Neural crest cell (in vitro differentiated cells): ENCODE data around the gene XRN2. TPM values are rescaled to one million over a fixed set of nuclear protein-coding genes. Genes with fewer than 3 reads are reported as not detected.

Experiments
- DNase-seq: peaks from one replicate; pipeline ENCODE4 v3.0.0; 2021; ENCODE audit warnings: low read depth, mixed read lengths, low spot score
- H3K27ac Mint-ChIP-seq: one replicate; pipeline ENCODE4 v1.8.0; 2021; ENCODE audit warnings: mild to moderate bottlenecking, mixed read lengths; ENCODE audit not compliant: unreplicated experiment
- H3K27me3 Mint-ChIP-seq: 2 replicates; pipeline ENCODE4 v1.8.0; 2021; ENCODE audit warnings: low read depth, mild to moderate bottlenecking, mixed read lengths
- H3K36me3 Mint-ChIP-seq: 2 replicates; pipeline ENCODE4 v1.8.0; 2021; ENCODE audit warnings: low read depth, mild to moderate bottlenecking, mixed read lengths
- H3K4me1 Mint-ChIP-seq: 2 replicates; pipeline ENCODE4 v1.8.0; 2021; ENCODE audit warnings: mixed read lengths
- H3K4me3 Mint-ChIP-seq: one replicate; pipeline ENCODE4 v1.8.0; 2021; ENCODE audit warnings: mild to moderate bottlenecking, mixed read lengths
- H3K9me3 Mint-ChIP-seq: 2 replicates; pipeline ENCODE4 v1.8.0; 2021; ENCODE audit warnings: mixed read lengths
- CTCF ChIP-seq: fragments of 200-600 bp; sonication (generic); conservative IDR thresholded peaks from 2 replicates; pipeline ENCODE4 v1.5.0; 2021; ENCODE audit warnings: antibody characterized with exemption, mild to moderate bottlenecking
- total RNA-seq: library from RNA; stranded (reverse); gene quantifications from 2 replicates; pipeline ENCODE4 v1.2.1, GENCODE V29; 2021

Gene XRN2
- total RNA-seq, 1 donor from 2014 or later: 101 TPM

DNA sequence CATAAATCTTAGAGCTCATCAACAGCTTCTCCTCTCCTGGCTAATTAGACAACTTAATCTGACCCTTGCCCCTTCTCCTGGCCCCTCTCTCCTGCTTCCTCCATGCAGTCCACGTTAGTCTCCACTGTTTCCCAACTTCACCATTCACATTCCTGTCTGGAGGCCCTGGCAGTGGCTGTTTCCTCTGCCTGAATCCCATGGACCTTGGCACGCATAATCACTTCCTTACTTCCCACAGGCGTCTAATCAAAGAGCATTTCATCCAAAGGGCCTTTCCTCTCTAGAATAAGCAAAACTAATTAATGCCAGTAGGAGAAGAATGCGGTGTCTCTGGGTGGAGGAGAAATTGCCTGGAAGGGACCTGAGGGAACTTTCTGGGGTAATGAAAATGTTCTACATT lies 16.4 kb upstream of the XRN2 start:
- Mint-ChIP-seq H3K27ac (no peak overlapping the region), H3K36me3 (no peaks in the 10 kb centered on the region), H3K4me3 (no peak overlapping the region), H3K4me1 (no peaks in the 10 kb centered on the region), H3K27me3 (peaks cover 12% of the 10 kb centered on the region), H3K9me3 (peaks cover 3% of the 10 kb centered on the region)
- TF ChIP-seq CTCF: no peak
- DNase-seq: no peak

DNA sequence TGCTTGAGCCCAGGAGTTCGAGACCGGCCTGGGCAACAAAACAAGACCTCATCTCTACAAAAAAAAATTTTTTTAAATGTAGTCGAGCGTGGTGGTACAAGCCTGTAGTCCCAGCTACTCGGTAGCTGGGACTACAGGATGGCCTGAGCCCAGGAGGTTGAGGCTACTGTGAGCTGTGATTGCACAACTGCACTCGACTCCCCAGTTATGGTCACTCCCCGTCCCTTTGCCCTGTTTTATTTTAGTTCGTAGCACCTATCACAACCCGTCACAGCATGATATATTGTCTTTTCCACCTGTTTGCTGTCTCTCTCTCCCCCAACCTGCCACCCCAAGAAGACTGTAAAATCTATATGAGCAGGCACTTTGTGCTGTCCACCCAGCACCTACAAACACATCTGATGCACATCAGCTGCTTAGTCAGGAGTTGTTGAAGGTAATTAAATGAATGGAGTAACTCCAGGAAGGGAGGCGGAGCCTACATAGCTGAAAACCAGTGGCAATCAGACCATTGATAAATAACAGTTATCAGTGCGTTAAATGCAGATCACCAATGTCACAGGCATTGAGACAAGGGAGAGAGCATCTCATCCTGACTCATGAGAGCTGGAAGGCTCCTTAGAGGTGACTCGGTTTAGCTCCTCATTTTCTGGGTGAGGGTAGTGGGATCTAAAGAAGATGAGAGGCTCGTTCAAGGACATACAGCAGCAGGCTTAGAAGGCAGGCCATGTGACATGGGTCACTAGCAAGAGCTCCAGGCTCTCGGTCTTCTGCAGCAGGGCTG lies 14.4 kb upstream of the XRN2 start:
- Mint-ChIP-seq H3K4me3 (no peak overlapping the region), H3K9me3 (no peaks in the 10 kb centered on the region), H3K4me1 (no peaks in the 10 kb centered on the region), H3K27ac (no peak overlapping the region), H3K27me3 (peaks cover 13% of the 10 kb centered on the region), H3K36me3 (no peaks in the 10 kb centered on the region)
- DNase-seq: no peak
- TF ChIP-seq CTCF: no peak

GRCh38 chr20:21289651-21290050 lies 13.5 kb upstream of the XRN2 start:
- Mint-ChIP-seq H3K4me3 (no peak overlapping the region), H3K27me3 (peaks cover 15% of the 10 kb centered on the region), H3K36me3 (no peaks in the 10 kb centered on the region), H3K27ac (no peak overlapping the region), H3K4me1 (no peaks in the 10 kb centered on the region), H3K9me3 (no peaks in the 10 kb centered on the region)
- no peak for TF ChIP-seq CTCF
- DNase-seq: no peak

- no peaks in the 10 kb centered on the region for H3K36me3 Mint-ChIP-seq
- no peaks in the 10 kb centered on the region for H3K9me3 Mint-ChIP-seq
- DNase-seq: no peak
- no peak overlapping the region for H3K4me3 Mint-ChIP-seq
- TF ChIP-seq CTCF: no peak
- H3K27me3 Mint-ChIP-seq: peaks cover 19% of the 10 kb centered on the region
- no peak overlapping the region for H3K27ac Mint-ChIP-seq
- no peaks in the 10 kb centered on the region for H3K4me1 Mint-ChIP-seq
Observed at GRCh38 chr20:21291026-21291425, 12.1 kb upstream of the XRN2 start.

DNA sequence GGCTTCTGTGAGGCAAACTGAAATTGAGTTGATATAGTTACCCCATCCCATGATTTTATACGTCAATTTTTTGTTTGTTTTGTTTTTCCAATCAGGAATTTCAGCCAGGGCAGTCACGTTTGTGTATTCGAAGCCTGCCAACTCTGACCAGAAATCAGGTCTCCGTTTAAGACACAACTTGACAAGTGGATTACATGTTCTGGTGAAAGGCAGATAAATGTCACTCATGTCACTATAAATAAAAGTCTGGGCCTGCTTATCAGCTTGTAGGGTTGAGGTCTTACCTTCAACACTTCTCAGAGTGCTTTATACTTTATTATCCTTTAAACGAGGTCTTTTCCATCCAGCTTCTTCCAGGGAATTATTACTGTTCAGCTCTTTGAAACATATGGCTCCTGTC lies 8.4 kb upstream of the XRN2 start:
- TF ChIP-seq CTCF: no peak
- no peaks in the 10 kb centered on the region for H3K9me3 Mint-ChIP-seq
- H3K27ac Mint-ChIP-seq: no peak overlapping the region
- peaks cover 52% of the 10 kb centered on the region for H3K27me3 Mint-ChIP-seq
- no peaks in the 10 kb centered on the region for H3K4me1 Mint-ChIP-seq
- DNase-seq: no peak
- no peaks in the 10 kb centered on the region for H3K36me3 Mint-ChIP-seq
- H3K4me3 Mint-ChIP-seq: no peak overlapping the region
